Measurements from ENCODE around the gene SLC2A1. TPM values are rescaled to one million over a fixed set of nuclear protein-coding genes. Genes with fewer than 3 reads are reported as not detected.

Gene SLC2A1
- polyA plus RNA-seq (2013, experiment 1 of 2) = 99.2 TPM
- 95.3 TPM for polyA plus RNA-seq (2013, experiment 2 of 2)

DNA sequence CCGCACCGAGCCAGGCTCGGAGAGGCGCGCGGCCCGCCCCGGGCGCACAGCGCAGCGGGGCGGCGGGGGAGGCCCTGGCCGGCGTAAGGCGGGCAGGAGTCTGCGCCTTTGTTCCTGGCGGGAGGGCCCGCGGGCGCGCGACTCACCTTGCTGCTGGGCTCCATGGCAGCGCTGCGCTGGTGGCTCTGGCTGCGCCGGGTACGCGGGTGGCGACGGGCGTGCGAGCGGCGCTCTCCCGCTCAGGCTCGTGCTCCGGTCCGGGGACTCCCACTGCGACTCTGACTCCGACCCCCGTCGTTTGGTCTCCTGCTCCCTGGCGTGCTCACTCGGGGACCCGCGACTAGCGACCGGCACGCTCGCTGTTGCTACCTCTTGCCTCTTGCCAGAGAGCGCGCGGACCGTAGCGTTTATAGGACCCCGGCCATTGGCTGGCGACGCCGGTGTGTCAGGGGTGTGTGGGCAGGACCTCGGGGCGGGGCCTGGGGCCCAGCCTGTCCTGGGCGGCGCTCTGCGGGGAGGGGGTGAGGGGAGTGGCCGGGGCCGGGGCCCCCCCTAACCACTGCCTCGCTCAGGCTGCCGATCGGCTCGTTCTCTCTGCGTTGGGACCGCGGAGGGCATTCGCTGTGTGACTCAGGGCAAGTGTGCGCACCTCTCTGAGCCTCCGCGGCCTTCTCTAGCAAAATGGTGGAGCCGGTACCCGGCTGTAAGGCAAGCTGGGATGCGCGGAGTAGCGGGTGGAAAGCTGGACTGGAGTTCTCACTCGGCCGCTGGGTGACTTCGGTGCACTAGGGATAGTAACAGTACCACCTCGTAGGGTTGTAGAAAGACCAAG lies at the start of gene SLC2A1:
Gene SLC2A1, minus strand, starts transcription at position 381 of the 832 bp plus-strand sequence. Its CDS starts 217 bp downstream, at position 164.
- Histone ChIP-seq H3K4me3 (ENCODE audit: extremely low read depth, insufficient read depth, low read length, poor library complexity, severe bottlenecking) (peak within 1 kb of the TSS; percentile 74), H3K9me3 (ENCODE audit: control insufficient read depth, low read length) (no peaks in the 10 kb centered on the region), H3K27ac (ENCODE audit: low read depth, low read length, severe bottlenecking) (peak within 1 kb of the TSS; percentile 78), H3K4me1 (ENCODE audit: control insufficient read depth, insufficient read depth, low read length, poor library complexity, severe bottlenecking) (peaks cover 35% of the 10 kb centered on the region), H3K36me3 (ENCODE audit: control insufficient read depth, insufficient read depth, low read length) (peaks cover 19% of the 10 kb centered on the region)
- WGBS, 2 experiments (ENCODE audit: insufficient coverage in 2 of 2) = 0% methylated on average over 46 to 79 of the region's 87 CpGs

DNA sequence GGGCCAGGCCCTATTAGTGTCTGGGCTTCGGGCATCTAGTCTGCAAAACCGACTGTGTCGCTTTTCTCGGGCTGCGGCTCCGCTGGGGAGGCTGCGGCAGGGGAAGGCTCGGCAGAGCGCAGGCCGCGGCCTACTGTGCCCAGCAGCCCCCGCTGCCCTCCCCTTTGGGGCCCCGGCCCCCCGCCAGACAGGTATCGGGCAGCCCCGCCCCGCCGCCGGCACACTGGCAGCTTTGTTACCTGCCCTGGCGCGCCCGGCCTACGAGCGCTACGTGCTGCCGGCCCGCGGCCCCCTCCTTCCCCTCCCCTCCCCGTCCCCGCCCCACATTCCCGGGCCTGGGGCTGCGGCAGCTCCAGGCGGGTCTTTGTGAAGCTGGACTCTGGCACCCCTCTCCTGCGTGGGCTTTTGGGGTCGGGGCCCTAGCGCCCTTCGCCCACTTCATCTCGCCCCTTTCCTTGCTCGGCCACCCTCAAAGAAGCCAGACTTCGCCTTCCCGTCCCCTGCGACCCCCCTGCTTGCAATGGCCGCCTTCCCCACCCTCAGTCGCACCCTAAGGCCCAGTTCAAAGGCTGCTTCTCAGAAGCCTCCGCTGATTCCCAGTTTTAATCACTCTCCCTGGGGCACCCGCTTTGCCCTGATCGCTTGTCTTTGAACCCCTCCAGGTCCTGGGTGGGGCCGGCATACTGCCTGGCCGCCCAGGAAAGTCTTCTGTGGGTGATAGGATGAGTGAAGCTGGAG lies 48.9 kb upstream of the SLC2A1 start:
- Histone ChIP-seq H3K4me3 (ENCODE audit: extremely low read depth, insufficient read depth, low read length, poor library complexity, severe bottlenecking) (no peak overlapping the region), H3K27ac (ENCODE audit: low read depth, low read length, severe bottlenecking) (no peak overlapping the region), H3K36me3 (ENCODE audit: control insufficient read depth, insufficient read depth, low read length) (no peaks in the 10 kb centered on the region), H3K4me1 (ENCODE audit: control insufficient read depth, insufficient read depth, low read length, poor library complexity, severe bottlenecking) (peaks cover 21% of the 10 kb centered on the region), H3K9me3 (ENCODE audit: control insufficient read depth, low read length) (no peaks in the 10 kb centered on the region)
- 32 to 42% methylated on average over 28 to 29 of the region's 49 CpGs for WGBS, 2 experiments (ENCODE audit: insufficient coverage in 2 of 2)

GRCh38 chr1:43005460-43006361 lies 47.0 kb upstream of the SLC2A1 start:
- Histone ChIP-seq H3K4me3 (ENCODE audit: extremely low read depth, insufficient read depth, low read length, poor library complexity, severe bottlenecking) (no peak overlapping the region), H3K27ac (ENCODE audit: low read depth, low read length, severe bottlenecking) (peak overlapping the region; percentile 60), H3K4me1 (ENCODE audit: control insufficient read depth, insufficient read depth, low read length, poor library complexity, severe bottlenecking) (peaks cover 15% of the 10 kb centered on the region), H3K9me3 (ENCODE audit: control insufficient read depth, low read length) (no peaks in the 10 kb centered on the region), H3K36me3 (ENCODE audit: control insufficient read depth, insufficient read depth, low read length) (no peaks in the 10 kb centered on the region)
- 66 to 69% methylated on average over 16 of the region's 18 CpGs for WGBS, 2 experiments (ENCODE audit: insufficient coverage in 2 of 2)

- H3K9me3 ChIP-seq (ENCODE audit: control insufficient read depth, low read length) = no peaks in the 10 kb centered on the region
- H3K4me1 ChIP-seq (ENCODE audit: control insufficient read depth, insufficient read depth, low read length, poor library complexity, severe bottlenecking) = peaks cover 15% of the 10 kb centered on the region
- no peak overlapping the region for H3K4me3 ChIP-seq (ENCODE audit: extremely low read depth, insufficient read depth, low read length, poor library complexity, severe bottlenecking)
- WGBS, 2 experiments (ENCODE audit: insufficient coverage in 2 of 2) = 83 to 85% methylated on average over 5 to 6 of the region's 9 CpGs
- H3K27ac ChIP-seq (ENCODE audit: low read depth, low read length, severe bottlenecking) = no peak overlapping the region
- H3K36me3 ChIP-seq (ENCODE audit: control insufficient read depth, insufficient read depth, low read length) = no peaks in the 10 kb centered on the region
Measured at GRCh38 chr1:43004587-43005459, 46.2 kb upstream of the SLC2A1 start.

GRCh38 chr1:43002766-43003165 lies 44.1 kb upstream of the SLC2A1 start:
- WGBS, 2 experiments (ENCODE audit: insufficient coverage in 2 of 2) = 80 to 92% methylated on average over 1 of the region's 1 CpG
- no peak overlapping the region for H3K27ac ChIP-seq (ENCODE audit: low read depth, low read length, severe bottlenecking)
- H3K4me3 ChIP-seq (ENCODE audit: extremely low read depth, insufficient read depth, low read length, poor library complexity, severe bottlenecking) = no peak overlapping the region
- H3K9me3 ChIP-seq (ENCODE audit: control insufficient read depth, low read length) = no peaks in the 10 kb centered on the region
- H3K4me1 ChIP-seq (ENCODE audit: control insufficient read depth, insufficient read depth, low read length, poor library complexity, severe bottlenecking) = peaks cover 11% of the 10 kb centered on the region
- no peaks in the 10 kb centered on the region for H3K36me3 ChIP-seq (ENCODE audit: control insufficient read depth, insufficient read depth, low read length)

GRCh38 chr1:43002116-43002515 lies 43.4 kb upstream of the SLC2A1 start:
- H3K4me1 ChIP-seq (ENCODE audit: control insufficient read depth, insufficient read depth, low read length, poor library complexity, severe bottlenecking) = peaks cover 5% of the 10 kb centered on the region
- no peak overlapping the region for H3K27ac ChIP-seq (ENCODE audit: low read depth, low read length, severe bottlenecking)
- no peaks in the 10 kb centered on the region for H3K9me3 ChIP-seq (ENCODE audit: control insufficient read depth, low read length)
- H3K4me3 ChIP-seq (ENCODE audit: extremely low read depth, insufficient read depth, low read length, poor library complexity, severe bottlenecking) = no peak overlapping the region
- H3K36me3 ChIP-seq (ENCODE audit: control insufficient read depth, insufficient read depth, low read length) = no peaks in the 10 kb centered on the region
- 90 to 93% methylated on average over 2 to 3 of the region's 4 CpGs for WGBS, 2 experiments (ENCODE audit: insufficient coverage in 2 of 2)

DNA sequence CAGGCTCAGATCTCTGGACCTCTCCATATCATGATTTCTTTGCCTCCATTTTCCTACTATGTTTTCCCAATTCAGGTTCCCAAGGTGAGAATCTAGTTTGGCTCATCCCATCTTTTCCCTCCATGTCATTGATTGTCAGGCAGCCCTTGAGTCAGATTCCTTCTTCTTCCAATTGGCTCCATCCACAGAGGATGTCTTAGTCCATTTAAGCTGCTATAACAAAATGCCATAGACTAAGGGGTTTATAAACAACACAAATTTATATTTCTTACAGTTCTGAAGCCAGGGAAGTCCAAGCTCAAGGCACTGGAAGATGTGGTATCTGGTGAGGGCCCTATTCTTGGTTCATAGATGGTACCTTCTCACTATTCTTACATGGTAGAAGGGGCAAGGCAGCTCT lies 42.8 kb upstream of the SLC2A1 start:
- Histone ChIP-seq H3K36me3 (ENCODE audit: control insufficient read depth, insufficient read depth, low read length) (no peaks in the 10 kb centered on the region), H3K4me3 (ENCODE audit: extremely low read depth, insufficient read depth, low read length, poor library complexity, severe bottlenecking) (no peak overlapping the region), H3K4me1 (ENCODE audit: control insufficient read depth, insufficient read depth, low read length, poor library complexity, severe bottlenecking) (peaks cover 4% of the 10 kb centered on the region), H3K9me3 (ENCODE audit: control insufficient read depth, low read length) (no peaks in the 10 kb centered on the region), H3K27ac (ENCODE audit: low read depth, low read length, severe bottlenecking) (no peak overlapping the region)

DNA sequence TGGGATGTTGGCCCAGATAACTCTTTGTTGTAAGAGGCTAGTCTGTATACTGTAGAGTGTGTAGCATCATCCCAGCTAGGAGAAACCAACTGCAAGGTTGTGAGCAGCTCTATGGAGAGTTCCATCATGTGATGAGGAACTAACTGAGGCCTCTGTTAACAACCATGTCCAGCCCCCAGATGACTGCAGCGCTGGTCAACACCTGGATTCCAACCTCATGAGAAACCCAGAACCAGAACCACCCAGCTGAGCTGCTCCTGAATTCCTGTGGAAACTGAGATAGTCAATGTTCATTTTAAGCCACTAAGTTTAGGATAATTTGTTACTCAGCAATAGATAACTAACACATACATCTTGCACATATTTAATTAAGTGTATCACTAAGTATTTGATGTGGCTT lies 41.6 kb upstream of the SLC2A1 start:
- Histone ChIP-seq H3K9me3 (ENCODE audit: control insufficient read depth, low read length) (no peaks in the 10 kb centered on the region), H3K4me1 (ENCODE audit: control insufficient read depth, insufficient read depth, low read length, poor library complexity, severe bottlenecking) (peaks cover 4% of the 10 kb centered on the region), H3K27ac (ENCODE audit: low read depth, low read length, severe bottlenecking) (no peak overlapping the region), H3K4me3 (ENCODE audit: extremely low read depth, insufficient read depth, low read length, poor library complexity, severe bottlenecking) (no peak overlapping the region), H3K36me3 (ENCODE audit: control insufficient read depth, insufficient read depth, low read length) (no peaks in the 10 kb centered on the region)
- 100% methylated on average over 1 of the region's 1 CpG; no CpG with 5 or more reads in 1 of the 2 experiments for WGBS, 2 experiments (ENCODE audit: insufficient coverage in 2 of 2)

DNA sequence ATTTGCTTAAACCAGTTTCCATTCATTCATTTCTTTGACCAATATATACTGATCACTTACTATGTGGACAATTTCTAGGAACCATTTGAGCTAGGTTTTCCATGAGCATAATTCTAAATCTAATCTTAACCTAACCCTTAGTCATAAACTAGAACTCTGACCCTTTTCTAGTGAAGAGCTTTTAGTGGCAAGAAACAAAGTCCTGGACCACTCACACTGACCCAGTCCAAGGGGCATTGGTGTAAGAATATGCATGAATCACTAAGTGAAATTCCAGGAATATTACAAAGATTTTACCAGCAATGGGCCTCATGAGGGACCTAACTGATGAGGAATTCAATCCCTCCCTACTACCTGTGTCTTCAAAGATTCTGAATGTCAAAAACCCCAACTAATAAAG lies 40.6 kb upstream of the SLC2A1 start:
- no peaks in the 10 kb centered on the region for H3K9me3 ChIP-seq (ENCODE audit: control insufficient read depth, low read length)
- H3K4me1 ChIP-seq (ENCODE audit: control insufficient read depth, insufficient read depth, low read length, poor library complexity, severe bottlenecking) = peaks cover 4% of the 10 kb centered on the region
- H3K27ac ChIP-seq (ENCODE audit: low read depth, low read length, severe bottlenecking) = no peak overlapping the region
- H3K4me3 ChIP-seq (ENCODE audit: extremely low read depth, insufficient read depth, low read length, poor library complexity, severe bottlenecking) = no peak overlapping the region
- H3K36me3 ChIP-seq (ENCODE audit: control insufficient read depth, insufficient read depth, low read length) = no peaks in the 10 kb centered on the region

DNA sequence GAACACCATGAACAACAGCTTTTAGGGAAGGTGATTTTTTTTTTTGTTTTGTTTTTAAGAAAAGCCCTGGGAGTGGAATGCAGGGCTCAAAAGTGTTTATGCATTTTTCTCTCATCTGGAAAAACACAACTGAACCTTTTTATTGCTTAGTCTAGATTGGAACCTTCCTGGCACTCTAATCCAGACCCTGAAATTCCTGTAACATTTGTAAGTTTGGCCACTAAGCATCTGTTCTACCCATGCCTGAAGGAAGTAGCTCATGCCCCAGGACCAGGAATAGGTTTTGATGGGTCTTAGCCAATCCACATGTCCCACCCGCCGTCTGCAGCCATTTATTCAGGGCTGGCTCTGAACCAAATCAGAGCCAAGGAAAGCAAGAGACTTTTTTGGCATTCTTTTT lies 39.7 kb upstream of the SLC2A1 start:
- Histone ChIP-seq H3K36me3 (ENCODE audit: control insufficient read depth, insufficient read depth, low read length) (no peaks in the 10 kb centered on the region), H3K4me1 (ENCODE audit: control insufficient read depth, insufficient read depth, low read length, poor library complexity, severe bottlenecking) (peaks cover 4% of the 10 kb centered on the region), H3K4me3 (ENCODE audit: extremely low read depth, insufficient read depth, low read length, poor library complexity, severe bottlenecking) (no peak overlapping the region), H3K27ac (ENCODE audit: low read depth, low read length, severe bottlenecking) (no peak overlapping the region), H3K9me3 (ENCODE audit: control insufficient read depth, low read length) (no peaks in the 10 kb centered on the region)
- 92 to 95% methylated on average over 2 of the region's 2 CpGs for WGBS, 2 experiments (ENCODE audit: insufficient coverage in 2 of 2)
